Raji (cell line): Measurements from ENCODE around the gene ACOXL.

Experiments
- POLR2A ChIP-seq: IDR thresholded peaks from 2 replicates; pipeline ENCODE4 v1.6.1; 2011; ENCODE audit warnings: low read depth, low read length, control low read depth; ENCODE audit not compliant: insufficient read depth

ACOXL gene

DNA sequence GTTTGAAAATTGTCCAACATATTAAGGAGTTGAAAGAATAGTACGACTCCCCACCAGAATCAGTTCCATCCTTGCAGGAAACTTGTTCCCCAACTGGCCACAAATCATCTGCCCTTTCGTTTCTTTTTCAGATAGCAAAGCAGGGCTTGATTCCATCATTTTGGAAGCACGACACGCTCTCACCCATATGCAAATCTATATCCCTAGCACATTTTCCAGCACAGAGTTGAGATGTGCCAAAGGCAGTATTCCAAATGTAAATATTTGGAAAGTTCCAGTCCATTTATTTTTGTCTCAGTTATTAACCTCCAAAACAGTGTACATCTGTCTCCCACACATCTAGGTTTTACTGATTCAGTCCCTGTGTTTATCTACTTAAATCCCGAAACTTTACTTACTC, 259.5 kb downstream of the ACOXL start:
- TF ChIP-seq POLR2A: no peak

DNA sequence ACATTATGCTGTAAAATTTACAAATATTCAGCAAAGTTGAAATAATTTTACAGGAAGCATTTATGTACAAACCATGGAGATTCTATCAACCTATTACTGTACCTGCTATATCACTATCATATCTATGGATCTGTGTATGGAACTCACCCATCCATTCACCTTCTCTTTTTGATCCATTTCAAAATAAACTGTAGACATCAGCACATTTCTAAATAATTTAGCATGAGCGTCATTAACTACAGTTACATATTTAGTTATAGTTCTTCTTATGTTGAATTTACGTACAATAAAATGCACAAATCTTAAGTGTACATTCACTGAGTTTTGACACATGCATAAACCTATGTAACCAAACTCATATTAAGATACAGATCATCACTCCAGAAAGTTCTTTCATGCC, 260.5 kb downstream of the ACOXL start:
- no peak for TF ChIP-seq POLR2A

DNA sequence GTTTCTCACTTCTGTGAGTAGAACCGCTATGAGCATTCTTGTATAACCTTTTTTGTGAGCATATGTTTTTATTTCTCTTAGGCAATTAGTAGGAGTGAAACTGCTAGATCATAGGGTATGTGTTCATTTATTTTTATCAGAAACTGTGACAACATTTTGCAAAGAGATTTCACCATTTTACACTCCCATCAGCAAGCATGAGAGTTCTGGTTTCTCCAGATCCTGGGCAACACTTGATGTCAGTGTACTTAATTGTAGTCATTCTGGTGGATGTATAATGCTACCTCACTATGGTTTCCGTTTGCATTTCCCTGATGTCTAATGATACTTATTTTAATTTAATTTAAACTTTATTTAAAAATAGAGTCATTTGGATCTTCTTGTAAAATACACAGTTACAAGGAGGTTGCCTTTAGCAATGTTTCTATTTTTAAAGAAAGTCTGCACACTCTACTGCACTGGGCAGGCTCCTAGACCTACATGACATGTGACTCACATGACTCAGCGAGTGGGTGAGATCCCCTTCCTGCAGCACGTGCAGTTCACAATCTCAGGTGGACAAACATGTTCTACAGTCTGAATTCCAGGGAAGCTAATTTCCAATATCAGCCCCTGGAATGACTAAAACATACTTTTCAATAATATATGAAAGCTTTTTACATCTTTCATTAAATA, 261.3 kb downstream of the ACOXL start:
- no peak for TF ChIP-seq POLR2A

DNA sequence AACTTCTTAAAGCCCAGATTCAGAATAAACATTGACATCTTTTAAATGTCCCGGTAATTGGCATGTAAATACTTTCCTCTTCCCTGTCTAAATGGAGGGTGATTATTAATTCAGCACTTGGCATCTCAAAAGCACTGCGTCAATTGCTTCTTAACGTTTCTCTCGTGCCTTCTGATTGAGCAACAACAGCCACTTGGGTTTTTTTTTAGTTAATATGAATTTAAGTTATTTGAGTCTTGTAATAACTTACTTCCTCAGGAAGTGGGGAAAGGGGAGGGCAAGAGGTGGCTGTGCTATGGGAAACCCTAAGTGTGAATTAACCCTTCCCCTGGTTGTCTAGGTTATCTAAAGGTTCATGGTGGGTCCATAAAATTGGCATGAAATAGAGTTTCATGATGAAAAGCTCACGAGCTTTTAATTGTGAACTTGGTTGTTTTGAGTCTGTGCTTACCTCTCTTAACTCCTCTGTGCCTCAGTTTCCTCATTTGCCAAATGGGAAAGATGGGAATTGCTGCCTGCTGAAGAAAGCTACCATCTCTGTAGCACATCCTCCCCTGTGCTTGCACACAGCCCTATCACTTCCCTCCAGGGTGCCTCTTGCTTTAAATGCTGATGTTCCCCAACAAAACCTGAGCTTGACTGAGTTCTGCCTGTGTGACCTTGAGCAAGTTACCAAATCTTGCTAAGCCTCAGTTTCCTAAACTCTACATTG, 262.0 kb downstream of the ACOXL start:
- TF ChIP-seq POLR2A: no peak

DNA sequence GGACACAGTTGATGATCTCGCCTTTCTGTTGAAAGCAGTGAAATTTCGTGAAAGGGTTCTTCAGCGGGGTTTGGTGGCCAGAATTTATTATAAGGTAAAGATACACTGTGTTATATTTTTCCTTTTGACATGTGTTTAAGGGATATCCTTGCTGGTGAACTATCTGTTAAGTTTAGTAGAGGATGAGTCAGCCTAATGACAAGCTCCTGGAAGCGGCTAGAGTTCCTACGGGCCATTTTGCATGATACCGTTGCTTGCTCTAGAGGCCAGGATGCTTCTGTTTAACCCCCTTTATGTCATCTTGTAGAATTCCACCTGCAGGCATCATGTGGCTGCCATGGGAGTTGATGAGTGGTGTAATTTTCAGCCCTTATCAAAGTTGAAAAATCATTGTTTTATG, 263.5 kb downstream of the ACOXL start:
- TF ChIP-seq POLR2A: no peak

DNA sequence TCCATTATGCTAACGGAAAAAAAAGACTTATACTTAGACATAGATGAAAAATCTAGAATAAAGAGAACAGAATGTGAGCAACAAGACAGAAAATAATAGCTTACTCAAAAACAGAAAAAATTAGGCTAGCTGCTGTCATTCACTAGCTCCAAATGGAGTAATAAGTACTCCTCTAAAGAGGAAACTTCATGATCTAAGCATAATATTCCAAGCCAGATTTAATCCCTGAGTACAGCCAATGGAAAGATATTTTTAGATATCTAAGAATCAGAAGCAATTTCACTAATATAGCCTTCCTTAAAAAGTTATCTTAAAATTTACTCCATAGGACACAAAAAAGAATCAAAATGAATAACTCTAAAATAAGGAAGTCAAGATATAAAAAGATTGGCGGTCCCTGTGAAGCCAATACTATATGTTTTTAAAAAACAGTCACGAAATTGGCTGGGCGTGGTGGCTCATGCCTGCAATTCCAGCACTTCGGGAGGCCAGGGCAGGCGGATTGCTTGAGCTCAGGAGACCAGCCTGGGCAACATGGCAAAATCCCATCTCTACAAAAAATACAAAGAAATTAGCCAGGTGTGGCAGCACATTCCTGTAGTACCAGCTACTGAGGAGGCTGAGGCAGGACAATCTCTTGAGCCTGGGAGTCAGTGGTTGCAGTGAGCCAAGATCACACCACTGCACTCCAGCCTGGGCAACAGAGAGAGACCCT, 265.1 kb downstream of the ACOXL start:
- TF ChIP-seq POLR2A: no peak

DNA sequence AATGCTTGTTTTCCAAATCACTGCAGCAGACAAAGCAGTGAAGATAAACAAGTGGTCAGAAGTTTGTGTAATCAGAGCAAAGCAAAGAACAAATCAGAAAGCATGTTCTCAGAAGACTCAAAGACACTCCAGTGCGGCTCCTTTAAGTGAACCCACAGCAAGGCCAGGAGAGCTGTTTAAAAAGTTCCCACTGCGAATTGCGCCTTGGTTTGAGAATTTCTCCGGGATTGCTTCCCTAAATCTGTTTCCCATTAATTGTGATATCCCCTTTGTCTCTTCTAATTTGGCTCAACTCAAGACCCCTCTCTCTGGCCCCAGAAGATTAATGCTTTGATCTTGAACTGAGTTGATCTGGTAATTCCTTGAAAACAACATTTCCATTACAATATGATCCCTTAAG, 265.9 kb downstream of the ACOXL start:
- no peak for TF ChIP-seq POLR2A

DNA sequence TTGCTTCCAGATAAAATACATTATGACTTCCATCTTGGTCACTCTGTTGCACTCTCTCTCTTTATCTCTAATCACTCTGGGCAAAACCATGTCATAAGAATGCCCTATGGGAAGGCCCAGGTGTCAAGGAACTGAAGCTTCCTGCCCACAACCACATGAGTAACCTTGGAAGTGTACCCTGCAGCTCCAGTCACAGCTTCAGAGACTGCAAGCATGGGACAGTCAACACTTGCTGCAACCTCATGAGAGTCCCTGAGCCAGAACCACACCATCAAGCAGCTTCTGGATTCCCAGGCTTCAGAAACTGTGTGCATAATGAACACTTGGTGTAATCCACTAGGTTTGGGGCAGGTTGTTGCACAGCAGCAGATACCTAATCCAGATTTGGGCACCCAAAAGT, 267.3 kb downstream of the ACOXL start:
- TF ChIP-seq POLR2A: no peak

DNA sequence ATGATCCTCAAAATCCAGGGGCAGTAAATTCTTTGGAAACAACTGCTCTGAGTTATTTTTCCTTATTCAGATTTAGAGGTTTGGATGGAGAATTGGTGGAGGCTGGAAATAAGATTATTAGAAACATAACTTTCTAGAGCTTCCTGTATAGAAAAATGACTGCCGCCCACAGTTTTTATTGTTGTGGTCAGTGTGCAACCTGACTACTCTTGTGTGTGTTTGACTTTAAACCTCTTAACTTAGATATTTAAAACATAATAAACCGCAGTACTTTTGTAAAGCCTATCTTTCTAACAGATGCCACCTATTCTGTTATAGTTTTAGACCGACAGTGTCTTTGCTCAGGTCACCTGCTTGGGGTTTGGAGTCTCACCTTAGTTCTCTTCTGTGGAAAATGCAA, 272.9 kb downstream of the ACOXL start:
- TF ChIP-seq POLR2A: no peak

DNA sequence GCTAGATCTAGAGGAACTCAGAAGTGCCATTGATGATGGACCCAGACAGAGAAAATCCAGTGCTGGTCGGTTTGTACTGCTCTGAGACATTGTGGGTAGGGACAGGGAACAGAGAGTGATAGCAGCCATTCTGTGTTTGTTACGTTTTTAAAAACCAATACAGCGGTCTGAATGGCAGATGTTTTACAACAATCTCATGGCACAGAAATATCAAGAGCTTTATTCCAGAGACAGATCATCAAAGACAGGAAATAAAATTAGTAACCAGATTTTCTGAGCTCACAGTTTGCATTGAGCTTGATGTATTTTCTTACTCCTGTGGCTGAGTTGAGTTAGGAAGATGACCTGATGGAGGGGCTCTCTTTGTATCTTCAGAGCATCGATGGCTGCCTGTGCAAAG, 273.4 kb downstream of the ACOXL start:
- no peak for TF ChIP-seq POLR2A

DNA sequence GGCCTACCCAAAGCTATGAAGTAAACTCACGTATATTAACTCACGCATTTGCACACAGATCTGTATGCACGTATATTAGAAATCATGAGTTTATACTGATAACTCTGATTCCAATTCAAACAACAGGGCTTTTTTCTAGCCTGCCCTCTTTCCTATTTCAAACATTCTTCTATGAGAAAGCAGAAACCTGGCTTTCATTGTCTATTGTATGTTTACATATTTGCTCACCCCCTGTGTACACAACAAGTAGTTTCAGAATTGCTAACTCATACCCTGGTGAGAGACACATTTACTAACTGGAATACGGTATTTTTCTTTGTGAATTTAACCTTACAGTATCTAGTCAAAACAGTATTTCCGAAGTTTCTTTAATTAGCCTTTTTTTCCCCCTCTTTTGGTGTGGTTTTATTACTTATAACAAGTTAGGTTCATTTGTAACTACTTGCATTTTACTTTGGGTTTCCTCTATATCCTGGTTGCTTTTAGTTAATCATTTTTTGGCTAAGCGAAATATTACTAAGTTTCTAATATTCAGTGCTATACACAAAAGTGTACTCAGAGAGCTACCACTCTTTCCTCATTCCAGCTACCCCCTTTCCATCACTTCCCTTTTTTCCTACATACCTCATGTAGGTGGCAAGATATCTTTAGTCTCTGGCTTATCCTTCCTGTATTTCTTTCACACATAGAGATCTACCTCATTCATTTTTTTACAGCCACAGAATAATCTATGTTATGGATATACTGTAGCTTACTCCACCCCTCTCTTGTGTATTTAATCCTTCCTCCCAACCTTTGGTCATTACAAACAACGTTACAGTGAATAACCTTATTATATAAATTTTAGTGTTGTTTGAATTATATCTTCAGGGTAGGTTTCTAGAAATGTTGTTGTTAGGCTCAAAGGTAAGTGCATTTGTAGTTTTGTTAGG, 275.6 kb downstream of the ACOXL start:
- no peak for TF ChIP-seq POLR2A

DNA sequence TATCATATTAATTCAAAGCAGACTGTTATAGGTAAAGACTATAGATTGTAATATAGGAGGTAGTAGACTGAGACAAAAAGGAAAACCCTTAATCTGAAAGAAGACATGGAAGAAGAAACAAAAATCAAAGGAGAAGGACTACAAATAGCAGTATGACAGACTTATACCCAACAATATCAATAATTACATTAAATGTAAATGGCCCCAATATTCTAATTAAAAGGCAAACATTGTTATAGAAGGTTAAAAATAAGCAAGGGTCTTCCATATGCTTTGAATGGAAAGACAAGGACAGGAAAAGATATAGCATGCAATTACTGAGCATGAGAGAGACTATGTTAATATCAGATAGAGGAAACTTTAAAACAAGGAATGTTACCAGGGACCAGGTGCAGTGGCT, 278.8 kb downstream of the ACOXL start:
- TF ChIP-seq POLR2A: no peak

DNA sequence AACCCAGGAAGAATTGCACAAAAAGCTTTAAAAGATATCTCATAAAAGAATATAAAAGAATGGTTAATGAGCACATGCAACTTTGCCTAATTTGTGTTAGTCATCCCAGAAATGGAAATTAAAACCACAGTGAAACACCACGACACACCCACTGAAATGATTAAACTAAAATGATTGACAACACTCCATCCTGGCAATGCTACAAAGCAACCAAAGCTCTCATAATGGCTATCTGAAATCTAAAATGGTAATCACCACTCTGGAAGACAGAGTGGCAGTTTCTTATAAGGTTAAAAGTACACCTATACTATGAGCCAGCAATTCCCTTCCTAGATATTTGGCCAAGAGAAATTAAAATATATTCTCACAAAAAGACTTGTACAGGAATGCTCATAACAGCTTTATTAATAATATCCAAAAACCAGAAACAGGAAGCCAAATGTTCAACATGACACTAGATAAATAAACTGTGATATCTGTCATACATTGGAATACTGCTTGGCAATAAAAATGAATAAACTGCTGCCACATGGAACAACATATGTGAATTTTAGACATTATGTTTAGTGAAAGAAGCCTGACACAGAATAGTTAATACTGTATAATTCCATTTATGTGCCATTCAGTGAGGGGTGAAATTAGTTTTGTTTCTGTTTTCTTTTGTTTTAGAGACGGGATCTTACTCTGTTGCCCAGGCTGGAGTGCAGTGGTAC, 283.1 kb downstream of the ACOXL start:
- no peak for TF ChIP-seq POLR2A

DNA sequence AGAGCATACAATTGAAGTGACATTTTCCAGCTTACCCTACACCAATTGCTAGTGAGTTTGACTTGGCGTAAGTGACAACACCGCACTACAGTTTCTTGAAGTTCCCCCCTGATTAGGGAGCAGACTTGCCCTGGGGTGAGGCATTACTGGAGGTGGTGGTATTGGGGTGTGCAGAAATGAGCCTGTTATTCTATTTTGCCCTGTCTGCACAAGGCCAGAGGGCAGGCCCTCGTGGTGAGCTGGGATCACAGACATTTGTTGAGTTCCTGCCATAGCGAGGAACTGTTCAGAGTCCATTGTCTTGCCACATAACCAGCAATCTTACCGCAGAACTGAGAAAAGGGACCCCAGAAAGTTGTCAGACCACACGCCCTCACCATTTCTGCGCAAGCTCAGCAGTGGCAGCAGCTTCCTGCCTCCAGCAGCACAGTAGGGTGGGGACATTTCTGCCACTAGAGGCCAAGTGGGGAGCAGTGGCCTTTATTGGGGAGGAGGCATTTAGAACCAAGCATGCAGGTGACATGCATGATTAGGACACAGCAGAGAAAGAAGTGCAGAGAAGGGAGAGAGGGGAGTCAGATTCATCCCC, 284.8 kb downstream of the ACOXL start:
- TF ChIP-seq POLR2A: no peak
